ENCODE measurements around the gene METTL22.
"Not testable (repeated sequence)": the region's sequence is repeated elsewhere in the genome, so short reads cannot be mapped to it uniquely, and the experiment has no call there.

The METTL22 gene

DNA sequence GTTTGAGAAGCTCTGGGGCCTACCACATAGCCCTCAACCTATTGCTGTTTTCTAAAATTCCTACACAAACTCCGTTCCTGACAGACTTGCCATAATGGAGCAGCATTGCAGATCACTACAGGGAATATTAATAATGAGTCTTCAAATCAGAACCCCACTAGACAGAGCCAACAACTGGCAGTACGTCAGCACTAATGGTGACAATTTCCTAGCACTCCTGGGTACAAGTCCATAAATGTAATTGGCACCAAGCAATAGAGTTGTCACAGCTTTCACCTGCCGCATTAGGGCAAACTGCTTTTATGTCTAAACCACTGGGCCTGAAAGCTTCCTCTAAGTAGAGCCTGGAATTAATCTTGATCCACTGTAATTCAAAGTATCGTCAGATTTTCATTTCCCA lies 27.4 kb downstream of the METTL22 start:
- Histone ChIP-seq H2AFZ (ENCODE audit: low read length) (no peak overlapping the region), H3K9me2 (replicated peaks; ENCODE audit: low read depth, low read length) (no peaks in the 10 kb centered on the region), H3K27me3 (ENCODE audit: insufficient read depth, low read length, poor library complexity, severe bottlenecking) (no peaks in the 10 kb centered on the region), H3K9ac (ENCODE audit: low read depth, low read length, poor library complexity, severe bottlenecking) (no peak overlapping the region), H3K79me2 (ENCODE audit: insufficient read depth, low read length) (no peaks in the 10 kb centered on the region), H4K20me1 (ENCODE audit: insufficient read depth, low read length, poor library complexity, severe bottlenecking) (no peaks in the 10 kb centered on the region), H3K4me1 (ENCODE audit: insufficient read depth, low read length, poor library complexity, severe bottlenecking) (peaks cover 3% of the 10 kb centered on the region), H3K9me3 (ENCODE audit: insufficient read depth, low read depth, low read length) (no peaks in the 10 kb centered on the region), H3K4me3 (ENCODE audit: low read length, poor library complexity, severe bottlenecking) (no peak overlapping the region), H3K36me3 (ENCODE audit: insufficient read depth, low read length) (peaks cover 20% of the 10 kb centered on the region; the same call in 1 of the 2 replicates), H3F3A (ENCODE audit: low read depth) (no peaks in the 10 kb centered on the region), H3K4me2 (ENCODE audit: low read depth, low read length, poor library complexity, severe bottlenecking) (no peak overlapping the region)
- no peak for TF ChIP-seq EZH2phosphoT487 (IDR thresholded peaks at IDR 0.05; ENCODE audit: borderline replicate concordance)
- TF ChIP-seq, protein P1, sequence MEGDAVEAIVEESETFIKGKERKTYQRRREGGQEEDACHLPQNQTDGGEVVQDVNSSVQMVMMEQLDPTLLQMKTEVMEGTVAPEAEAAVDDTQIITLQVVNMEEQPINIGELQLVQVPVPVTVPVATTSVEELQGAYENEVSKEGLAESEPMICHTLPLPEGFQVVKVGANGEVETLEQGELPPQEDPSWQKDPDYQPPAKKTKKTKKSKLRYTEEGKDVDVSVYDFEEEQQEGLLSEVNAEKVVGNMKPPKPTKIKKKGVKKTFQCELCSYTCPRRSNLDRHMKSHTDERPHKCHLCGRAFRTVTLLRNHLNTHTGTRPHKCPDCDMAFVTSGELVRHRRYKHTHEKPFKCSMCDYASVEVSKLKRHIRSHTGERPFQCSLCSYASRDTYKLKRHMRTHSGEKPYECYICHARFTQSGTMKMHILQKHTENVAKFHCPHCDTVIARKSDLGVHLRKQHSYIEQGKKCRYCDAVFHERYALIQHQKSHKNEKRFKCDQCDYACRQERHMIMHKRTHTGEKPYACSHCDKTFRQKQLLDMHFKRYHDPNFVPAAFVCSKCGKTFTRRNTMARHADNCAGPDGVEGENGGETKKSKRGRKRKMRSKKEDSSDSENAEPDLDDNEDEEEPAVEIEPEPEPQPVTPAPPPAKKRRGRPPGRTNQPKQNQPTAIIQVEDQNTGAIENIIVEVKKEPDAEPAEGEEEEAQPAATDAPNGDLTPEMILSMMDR (conservative IDR thresholded peaks at IDR 0.05; ENCODE audit: low read length) = no peak

DNA sequence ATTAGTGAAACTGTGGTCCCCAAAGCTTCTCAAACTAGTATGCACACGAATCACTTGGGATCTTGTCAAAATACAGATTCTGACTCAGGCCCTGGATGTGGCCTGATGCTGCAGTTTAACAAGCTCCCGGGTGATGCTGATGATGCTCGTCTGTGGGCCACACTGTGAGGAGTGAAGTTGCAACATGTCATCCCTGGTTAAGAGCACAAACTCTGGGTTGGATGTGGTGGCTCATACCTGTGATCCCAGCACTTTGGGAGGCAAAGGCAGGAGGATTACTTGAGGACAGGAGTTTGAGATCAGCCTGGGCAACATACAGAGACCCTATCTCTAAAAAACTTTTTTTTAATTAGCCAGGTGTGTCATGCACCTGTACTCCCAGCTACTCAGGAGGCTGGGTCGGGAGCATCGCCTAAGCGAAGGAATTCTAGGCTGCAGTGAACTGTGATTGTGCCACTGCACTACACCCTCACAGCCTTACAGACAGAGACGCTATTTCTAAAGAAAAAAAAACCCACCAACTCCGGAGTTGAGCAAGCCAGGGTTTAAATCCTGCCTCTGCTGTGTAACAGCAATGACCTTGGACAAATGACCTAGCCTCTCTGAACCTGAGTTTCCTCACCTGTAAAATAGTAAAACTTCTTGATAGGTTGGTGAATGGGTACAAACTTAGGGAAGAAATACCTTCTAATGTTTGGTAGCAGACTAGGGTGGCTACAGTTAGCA lies 28.5 kb downstream of the METTL22 start:
- Histone ChIP-seq H3K4me3 (ENCODE audit: low read length, poor library complexity, severe bottlenecking) (no peak overlapping the region), H3K9me2 (replicated peaks; ENCODE audit: low read depth, low read length) (no peaks in the 10 kb centered on the region), H3K4me2 (ENCODE audit: low read depth, low read length, poor library complexity, severe bottlenecking) (no peak overlapping the region), H3K36me3 (ENCODE audit: insufficient read depth, low read length) (peaks cover 20% of the 10 kb centered on the region; the same call in 1 of the 2 replicates), H3K27me3 (ENCODE audit: insufficient read depth, low read length, poor library complexity, severe bottlenecking) (no peaks in the 10 kb centered on the region), H3F3A (ENCODE audit: low read depth) (no peaks in the 10 kb centered on the region), H3K79me2 (ENCODE audit: insufficient read depth, low read length) (no peaks in the 10 kb centered on the region), H3K4me1 (ENCODE audit: insufficient read depth, low read length, poor library complexity, severe bottlenecking) (no peaks in the 10 kb centered on the region), H4K20me1 (ENCODE audit: insufficient read depth, low read length, poor library complexity, severe bottlenecking) (no peaks in the 10 kb centered on the region), H3K9ac (ENCODE audit: low read depth, low read length, poor library complexity, severe bottlenecking) (no peak overlapping the region), H2AFZ (ENCODE audit: low read length) (no peak overlapping the region), H3K9me3 (ENCODE audit: insufficient read depth, low read depth, low read length) (no peaks in the 10 kb centered on the region)
- TF ChIP-seq, protein P1 (conservative IDR thresholded peaks at IDR 0.05; ENCODE audit: low read length) = no peak
- TF ChIP-seq EZH2phosphoT487 (IDR thresholded peaks at IDR 0.05; ENCODE audit: borderline replicate concordance) = no peak

DNA sequence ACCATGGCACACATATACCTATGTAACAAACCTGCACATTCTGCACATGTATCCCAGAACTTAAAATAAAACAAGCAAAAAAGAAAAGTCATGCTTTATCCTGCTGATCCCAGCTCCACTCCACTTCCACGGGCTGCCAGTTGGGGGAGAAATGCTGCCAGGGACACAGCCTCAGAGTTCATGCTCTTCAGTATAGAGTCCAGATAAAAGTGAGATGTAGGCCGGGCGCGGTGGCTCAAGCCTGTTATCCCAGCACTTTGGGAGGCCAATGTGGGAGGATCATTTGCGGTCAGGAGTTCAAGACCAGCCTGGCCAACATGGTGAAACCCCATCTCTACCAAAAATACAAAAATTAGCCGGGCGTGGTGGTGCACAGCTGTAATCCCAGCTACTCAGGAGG lies 30.5 kb downstream of the METTL22 start:
- TF ChIP-seq, protein P1 (conservative IDR thresholded peaks at IDR 0.05; ENCODE audit: low read length) = 0 out of 2 replicates have a peak, but pooled peaks have one; percentile 10
- not testable (repeated sequence) for H3K79me2 ChIP-seq (ENCODE audit: insufficient read depth, low read length); H3K27me3 ChIP-seq (ENCODE audit: insufficient read depth, low read length, poor library complexity, severe bottlenecking)

More for the DNA sequence above, 30.5 kb downstream of the METTL22 start:
- not testable (repeated sequence) for H3K4me3 ChIP-seq (ENCODE audit: low read length, poor library complexity, severe bottlenecking); H3K9me2 ChIP-seq (replicated peaks; ENCODE audit: low read depth, low read length); H3F3A ChIP-seq (ENCODE audit: low read depth); H3K9ac ChIP-seq (ENCODE audit: low read depth, low read length, poor library complexity, severe bottlenecking); H3K9me3 ChIP-seq (ENCODE audit: insufficient read depth, low read depth, low read length); H3K4me2 ChIP-seq (ENCODE audit: low read depth, low read length, poor library complexity, severe bottlenecking); H3K4me1 ChIP-seq (ENCODE audit: insufficient read depth, low read length, poor library complexity, severe bottlenecking); H2AFZ ChIP-seq (ENCODE audit: low read length); H3K36me3 ChIP-seq (ENCODE audit: insufficient read depth, low read length); H4K20me1 ChIP-seq (ENCODE audit: insufficient read depth, low read length, poor library complexity, severe bottlenecking)

Data from Loucy (cell line).